SU-DHL-6 (cell line): ENCODE results near the gene TADA2A.

Experiments
- H2AFZ ChIP-seq: fragments of 200-600 bp; sonication (generic); 2 replicates; pipeline ENCODE4 v1.6.1; 2014; ENCODE audit warnings: low read depth, mild to moderate bottlenecking, moderate library complexity, mixed read lengths, antibody characterized with exemption, low read length; ENCODE audit not compliant: severe bottlenecking
- H3F3A ChIP-seq: fragments of 200-600 bp; shearing (Covaris generic); 2 replicates; pipeline ENCODE4 v1.6.0; 2016; ENCODE audit warnings: antibody characterized with exemption, mild to moderate bottlenecking; ENCODE audit not compliant: insufficient read depth
- H3K27ac ChIP-seq: fragments of 200-600 bp; sonication (generic); 2 replicates; pipeline ENCODE4 v1.5.1; 2016; ENCODE audit warnings: low read depth, mild to moderate bottlenecking, low read length, moderate library complexity, mixed read lengths
- H3K27me3 ChIP-seq: fragments of 200-600 bp; sonication (generic), shearing (Covaris generic); 2 replicates; pipeline ENCODE4 v1.6.0; 2014; ENCODE audit warnings: mild to moderate bottlenecking, low read length
- H3K36me3 ChIP-seq: fragments of 200-600 bp; sonication (generic); 2 replicates; pipeline ENCODE4 v1.6.1; 2014; ENCODE audit warnings: mild to moderate bottlenecking, low read length, mixed read lengths
- H3K4me2 ChIP-seq: fragments of 300-600, 200-600 bp; shearing (Covaris generic), sonication (generic); 2 replicates; pipeline ENCODE4 v1.6.0; 2014; ENCODE audit warnings: low read length, low read depth, mild to moderate bottlenecking; ENCODE audit not compliant: poor library complexity, severe bottlenecking
- H3K4me3 ChIP-seq: fragments of 200-600 bp; sonication (generic); 2 replicates; pipeline ENCODE4 v1.5.1; 2014; ENCODE audit warnings: antibody characterized with exemption, low read length, mild to moderate bottlenecking, mixed read lengths; ENCODE audit not compliant: insufficient read depth, poor library complexity, severe bottlenecking
- H3K79me2 ChIP-seq: fragments of 200-600 bp; sonication (generic); 2 replicates; pipeline ENCODE4 v1.6.1; 2014; ENCODE audit warnings: mild to moderate bottlenecking, low read length, moderate library complexity; ENCODE audit not compliant: insufficient read depth
- H3K9ac ChIP-seq: fragments of 200-600 bp; sonication (generic); 2 replicates; pipeline ENCODE4 v1.7.0; 2014; ENCODE audit warnings: mild to moderate bottlenecking, low read length
- H3K9me2 ChIP-seq: fragments of 200-600 bp; sonication (generic); replicated peaks from 2 replicates; pipeline ENCODE4 v1.6.1; 2014; ENCODE audit warnings: low read length; ENCODE audit not compliant: insufficient read depth
- H3K9me3 ChIP-seq: fragments of 200-600 bp; sonication (generic); 2 replicates; pipeline ENCODE4 v1.6.1; 2014; ENCODE audit warnings: low read length, mixed read lengths; ENCODE audit not compliant: insufficient read depth
- H4K20me1 ChIP-seq: fragments of 200-600 bp; sonication (generic); 2 replicates; pipeline ENCODE4 v1.6.1; 2014; ENCODE audit warnings: low read depth, mild to moderate bottlenecking, antibody characterized with exemption, low read length, moderate library complexity, mixed read lengths
- EZH2phosphoT487 ChIP-seq: fragments of 200-600 bp; sonication (generic), shearing (Covaris generic); conservative IDR thresholded peaks from 2 replicates; pipeline ENCODE4 v1.6.1; 2018; ENCODE audit warnings: mild to moderate bottlenecking, antibody characterized with exemption, low read length, moderate library complexity, mixed read lengths
- TF ChIP-seq, protein P1 (sequence below): fragments of 200-600 bp; sonication (generic); IDR thresholded peaks from one replicate; pipeline ENCODE4 v1.5.1; 2017; ENCODE audit warnings: antibody characterized with exemption, mild to moderate bottlenecking, low read length, moderate library complexity; ENCODE audit not compliant: insufficient read depth, poor library complexity, severe bottlenecking

TADA2A gene

GRCh38 chr17:37422971-37423625 is 16.4 kb downstream of the TADA2A start:
- H2AFZ ChIP-seq = no peak overlapping the region
- H4K20me1 ChIP-seq = no peaks in the 10 kb centered on the region
- H3K9me2 ChIP-seq = no peaks in the 10 kb centered on the region
- H3F3A ChIP-seq = no peaks in the 10 kb centered on the region
- no peak overlapping the region for H3K4me3 ChIP-seq
- H3K27ac ChIP-seq = no peak overlapping the region
- no peaks in the 10 kb centered on the region for H3K9me3 ChIP-seq
- no peak overlapping the region for H3K9ac ChIP-seq
- TF ChIP-seq, protein P1, sequence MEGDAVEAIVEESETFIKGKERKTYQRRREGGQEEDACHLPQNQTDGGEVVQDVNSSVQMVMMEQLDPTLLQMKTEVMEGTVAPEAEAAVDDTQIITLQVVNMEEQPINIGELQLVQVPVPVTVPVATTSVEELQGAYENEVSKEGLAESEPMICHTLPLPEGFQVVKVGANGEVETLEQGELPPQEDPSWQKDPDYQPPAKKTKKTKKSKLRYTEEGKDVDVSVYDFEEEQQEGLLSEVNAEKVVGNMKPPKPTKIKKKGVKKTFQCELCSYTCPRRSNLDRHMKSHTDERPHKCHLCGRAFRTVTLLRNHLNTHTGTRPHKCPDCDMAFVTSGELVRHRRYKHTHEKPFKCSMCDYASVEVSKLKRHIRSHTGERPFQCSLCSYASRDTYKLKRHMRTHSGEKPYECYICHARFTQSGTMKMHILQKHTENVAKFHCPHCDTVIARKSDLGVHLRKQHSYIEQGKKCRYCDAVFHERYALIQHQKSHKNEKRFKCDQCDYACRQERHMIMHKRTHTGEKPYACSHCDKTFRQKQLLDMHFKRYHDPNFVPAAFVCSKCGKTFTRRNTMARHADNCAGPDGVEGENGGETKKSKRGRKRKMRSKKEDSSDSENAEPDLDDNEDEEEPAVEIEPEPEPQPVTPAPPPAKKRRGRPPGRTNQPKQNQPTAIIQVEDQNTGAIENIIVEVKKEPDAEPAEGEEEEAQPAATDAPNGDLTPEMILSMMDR = no peak
- TF ChIP-seq EZH2phosphoT487 = no peak
- no peak overlapping the region for H3K4me2 ChIP-seq
- H3K27me3 ChIP-seq = no peaks in the 10 kb centered on the region
- H3K79me2 ChIP-seq = no peaks in the 10 kb centered on the region
- H3K36me3 ChIP-seq = peaks cover 23% of the 10 kb centered on the region; the same call in 1 of the 2 replicates

GRCh38 chr17:37425268-37425667 is 18.6 kb downstream of the TADA2A start:
- TF ChIP-seq, protein P1 = no peak
- TF ChIP-seq EZH2phosphoT487 = no peak
- Histone ChIP-seq H3K4me2 (no peak overlapping the region), H3K27ac (no peak overlapping the region), H4K20me1 (no peaks in the 10 kb centered on the region), H3F3A (no peaks in the 10 kb centered on the region; the same call in 1 of the 2 replicates), H3K9ac (no peak overlapping the region), H3K9me2 (no peaks in the 10 kb centered on the region), H3K27me3 (no peaks in the 10 kb centered on the region), H2AFZ (no peak overlapping the region), H3K36me3 (peaks cover 23% of the 10 kb centered on the region; the same call in 1 of the 2 replicates), H3K79me2 (no peaks in the 10 kb centered on the region), H3K4me3 (no peak overlapping the region), H3K9me3 (no peaks in the 10 kb centered on the region)

DNA sequence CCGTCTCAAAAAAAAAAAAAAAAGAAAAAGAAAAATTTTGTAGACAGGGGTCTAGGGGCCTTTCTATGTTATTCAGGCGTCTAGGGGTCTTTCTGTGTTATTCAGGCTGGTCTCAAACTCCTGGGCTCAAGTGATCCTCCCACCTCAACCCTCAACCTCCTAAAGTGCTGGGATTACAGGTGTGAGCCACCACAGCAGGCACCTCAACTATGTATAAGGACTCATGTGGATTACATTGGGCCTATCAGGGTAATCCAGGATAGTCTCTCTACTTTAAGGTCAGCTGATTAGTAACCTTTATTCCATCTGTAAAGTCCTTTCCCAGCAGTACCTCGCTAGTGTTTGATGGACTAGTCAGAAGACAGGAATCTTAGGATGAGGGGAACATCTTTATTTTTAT is 22.4 kb downstream of the TADA2A start:
- Histone ChIP-seq H3K36me3 (peaks cover 30% of the 10 kb centered on the region; the same call in 1 of the 2 replicates), H3K4me2 (no peak overlapping the region)

More for the DNA sequence above, 22.4 kb downstream of the TADA2A start:
- Histone ChIP-seq H2AFZ (no peak overlapping the region), H4K20me1 (no peaks in the 10 kb centered on the region), H3K9me3 (no peaks in the 10 kb centered on the region), H3K27me3 (no peaks in the 10 kb centered on the region), H3F3A (no peaks in the 10 kb centered on the region; the same call in 1 of the 2 replicates), H3K9ac (no peak overlapping the region), H3K4me3 (no peak overlapping the region), H3K27ac (no peak overlapping the region), H3K9me2 (no peaks in the 10 kb centered on the region), H3K79me2 (no peaks in the 10 kb centered on the region; the same call in 1 of the 2 replicates)
- no peak for TF ChIP-seq EZH2phosphoT487
- TF ChIP-seq, protein P1 = no peak
